Measurements from ENCODE around the gene ENPP3. TPM values are rescaled to one million over a fixed set of nuclear protein-coding genes. Genes with fewer than 3 reads are reported as not detected.

The ENPP3 gene
- total and polyA plus RNA-seq, 2 of the 13 experiments (the other 11 are each of a cell fraction or from before 2014, with no cell fraction given) = 40.0 to 75.4 TPM

GRCh38 chr6:131765081-131765803 is 128.1 kb downstream of the ENPP3 start (continued):
- TF ChIP-seq, protein P1, sequence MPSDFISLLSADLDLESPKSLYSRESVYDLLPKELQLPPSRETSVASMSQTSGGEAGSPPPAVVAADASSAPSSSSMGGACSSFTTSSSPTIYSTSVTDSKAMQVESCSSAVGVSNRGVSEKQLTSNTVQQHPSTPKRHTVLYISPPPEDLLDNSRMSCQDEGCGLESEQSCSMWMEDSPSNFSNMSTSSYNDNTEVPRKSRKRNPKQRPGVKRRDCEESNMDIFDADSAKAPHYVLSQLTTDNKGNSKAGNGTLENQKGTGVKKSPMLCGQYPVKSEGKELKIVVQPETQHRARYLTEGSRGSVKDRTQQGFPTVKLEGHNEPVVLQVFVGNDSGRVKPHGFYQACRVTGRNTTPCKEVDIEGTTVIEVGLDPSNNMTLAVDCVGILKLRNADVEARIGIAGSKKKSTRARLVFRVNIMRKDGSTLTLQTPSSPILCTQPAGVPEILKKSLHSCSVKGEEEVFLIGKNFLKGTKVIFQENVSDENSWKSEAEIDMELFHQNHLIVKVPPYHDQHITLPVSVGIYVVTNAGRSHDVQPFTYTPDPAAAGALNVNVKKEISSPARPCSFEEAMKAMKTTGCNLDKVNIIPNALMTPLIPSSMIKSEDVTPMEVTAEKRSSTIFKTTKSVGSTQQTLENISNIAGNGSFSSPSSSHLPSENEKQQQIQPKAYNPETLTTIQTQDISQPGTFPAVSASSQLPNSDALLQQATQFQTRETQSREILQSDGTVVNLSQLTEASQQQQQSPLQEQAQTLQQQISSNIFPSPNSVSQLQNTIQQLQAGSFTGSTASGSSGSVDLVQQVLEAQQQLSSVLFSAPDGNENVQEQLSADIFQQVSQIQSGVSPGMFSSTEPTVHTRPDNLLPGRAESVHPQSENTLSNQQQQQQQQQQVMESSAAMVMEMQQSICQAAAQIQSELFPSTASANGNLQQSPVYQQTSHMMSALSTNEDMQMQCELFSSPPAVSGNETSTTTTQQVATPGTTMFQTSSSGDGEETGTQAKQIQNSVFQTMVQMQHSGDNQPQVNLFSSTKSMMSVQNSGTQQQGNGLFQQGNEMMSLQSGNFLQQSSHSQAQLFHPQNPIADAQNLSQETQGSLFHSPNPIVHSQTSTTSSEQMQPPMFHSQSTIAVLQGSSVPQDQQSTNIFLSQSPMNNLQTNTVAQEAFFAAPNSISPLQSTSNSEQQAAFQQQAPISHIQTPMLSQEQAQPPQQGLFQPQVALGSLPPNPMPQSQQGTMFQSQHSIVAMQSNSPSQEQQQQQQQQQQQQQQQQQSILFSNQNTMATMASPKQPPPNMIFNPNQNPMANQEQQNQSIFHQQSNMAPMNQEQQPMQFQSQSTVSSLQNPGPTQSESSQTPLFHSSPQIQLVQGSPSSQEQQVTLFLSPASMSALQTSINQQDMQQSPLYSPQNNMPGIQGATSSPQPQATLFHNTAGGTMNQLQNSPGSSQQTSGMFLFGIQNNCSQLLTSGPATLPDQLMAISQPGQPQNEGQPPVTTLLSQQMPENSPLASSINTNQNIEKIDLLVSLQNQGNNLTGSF (CRISPR knock-in tag; IDR thresholded peaks at IDR 0.05) = no peak
- TF ChIP-seq PTBP1 (IDR thresholded peaks at IDR 0.05; ENCODE audit: low read depth, low read length, poor library complexity, severe bottlenecking) (no peak), ZNF839 (CRISPR knock-in tag; IDR thresholded peaks at IDR 0.05; ENCODE audit: borderline replicate concordance) (no peak), ZNF776 (CRISPR knock-in tag; IDR thresholded peaks at IDR 0.05) (no peak), ETV5 (CRISPR knock-in tag; IDR thresholded peaks at IDR 0.05; ENCODE audit: borderline replicate concordance) (peak; percentile 88), TMF1 (CRISPR knock-in tag; IDR thresholded peaks at IDR 0.05; ENCODE audit: low read depth) (no peak), RBM22 (optimal IDR thresholded peaks at IDR 0.05; ENCODE audit: low read length) (no peak), ZNF570 (CRISPR knock-in tag; IDR thresholded peaks at IDR 0.05; ENCODE audit: borderline replicate concordance) (no peak), ZSCAN25 (CRISPR knock-in tag; IDR thresholded peaks at IDR 0.05) (no peak), DDIT3 (CRISPR knock-in tag; IDR thresholded peaks at IDR 0.05) (no peak), RFXAP (CRISPR knock-in tag; IDR thresholded peaks at IDR 0.05; ENCODE audit: borderline replicate concordance) (no peak), ARNT (IDR thresholded peaks at IDR 0.05) (no peak), HDAC2 (CRISPR knock-in tag; IDR thresholded peaks at IDR 0.05) (peak; percentile 80), ZNF644 (CRISPR knock-in tag; IDR thresholded peaks at IDR 0.05; ENCODE audit: low read depth) (peak; percentile 76), FOXK2 (IDR thresholded peaks at IDR 0.05) (no peak; the same call in 1 of the 2 replicates), SP5 (CRISPR knock-in tag; IDR thresholded peaks at IDR 0.05; ENCODE audit: borderline replicate concordance, low read depth) (peak; percentile 73), MIER2 (CRISPR knock-in tag; IDR thresholded peaks at IDR 0.05) (0 out of 2 replicates have a peak, but pooled peaks have one; percentile 42), POLR2AphosphoS2 (IDR thresholded peaks at IDR 0.05; ENCODE audit: low read depth, low read length) (no peak), ZSCAN29 (CRISPR knock-in tag; conservative IDR thresholded peaks at IDR 0.05) (0 out of 2 replicates have a peak, but pooled peaks have one; percentile 70), ZBTB21 (CRISPR knock-in tag; IDR thresholded peaks at IDR 0.05) (no peak), SKI (IDR thresholded peaks at IDR 0.05; ENCODE audit: partially characterized antibody) (no peak), SIN3A (IDR thresholded peaks at IDR 0.05; ENCODE audit: borderline replicate concordance, low read depth, low read length) (no peak)
- TF ChIP-seq, protein P2, sequence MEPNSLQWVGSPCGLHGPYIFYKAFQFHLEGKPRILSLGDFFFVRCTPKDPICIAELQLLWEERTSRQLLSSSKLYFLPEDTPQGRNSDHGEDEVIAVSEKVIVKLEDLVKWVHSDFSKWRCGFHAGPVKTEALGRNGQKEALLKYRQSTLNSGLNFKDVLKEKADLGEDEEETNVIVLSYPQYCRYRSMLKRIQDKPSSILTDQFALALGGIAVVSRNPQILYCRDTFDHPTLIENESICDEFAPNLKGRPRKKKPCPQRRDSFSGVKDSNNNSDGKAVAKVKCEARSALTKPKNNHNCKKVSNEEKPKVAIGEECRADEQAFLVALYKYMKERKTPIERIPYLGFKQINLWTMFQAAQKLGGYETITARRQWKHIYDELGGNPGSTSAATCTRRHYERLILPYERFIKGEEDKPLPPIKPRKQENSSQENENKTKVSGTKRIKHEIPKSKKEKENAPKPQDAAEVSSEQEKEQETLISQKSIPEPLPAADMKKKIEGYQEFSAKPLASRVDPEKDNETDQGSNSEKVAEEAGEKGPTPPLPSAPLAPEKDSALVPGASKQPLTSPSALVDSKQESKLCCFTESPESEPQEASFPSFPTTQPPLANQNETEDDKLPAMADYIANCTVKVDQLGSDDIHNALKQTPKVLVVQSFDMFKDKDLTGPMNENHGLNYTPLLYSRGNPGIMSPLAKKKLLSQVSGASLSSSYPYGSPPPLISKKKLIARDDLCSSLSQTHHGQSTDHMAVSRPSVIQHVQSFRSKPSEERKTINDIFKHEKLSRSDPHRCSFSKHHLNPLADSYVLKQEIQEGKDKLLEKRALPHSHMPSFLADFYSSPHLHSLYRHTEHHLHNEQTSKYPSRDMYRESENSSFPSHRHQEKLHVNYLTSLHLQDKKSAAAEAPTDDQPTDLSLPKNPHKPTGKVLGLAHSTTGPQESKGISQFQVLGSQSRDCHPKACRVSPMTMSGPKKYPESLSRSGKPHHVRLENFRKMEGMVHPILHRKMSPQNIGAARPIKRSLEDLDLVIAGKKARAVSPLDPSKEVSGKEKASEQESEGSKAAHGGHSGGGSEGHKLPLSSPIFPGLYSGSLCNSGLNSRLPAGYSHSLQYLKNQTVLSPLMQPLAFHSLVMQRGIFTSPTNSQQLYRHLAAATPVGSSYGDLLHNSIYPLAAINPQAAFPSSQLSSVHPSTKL (CRISPR knock-in tag; IDR thresholded peaks at IDR 0.05) = peak; percentile 86
